WTC11 (cell line): ENCODE results near the gene SLC2A4. TPM values are rescaled to one million over a fixed set of nuclear protein-coding genes. Genes with fewer than 3 reads are reported as not detected.
A peak's percentile ranks its signal among the peaks of the same experiment; 100 is the strongest.

Source experiments
- ARID4B ChIP-seq: sonication (generic); formaldehyde crosslinking; IDR thresholded peaks from 2 replicates; pipeline ENCODE4 v1.8.0; 2023; ENCODE audit warnings: missing genetic modification reagents, mild to moderate bottlenecking, borderline replicate concordance
- CBFB ChIP-seq: sonication (generic); formaldehyde crosslinking; IDR thresholded peaks from 2 replicates; pipeline ENCODE4 v1.8.1; 2022; ENCODE audit warnings: mild to moderate bottlenecking, low read depth, missing genetic modification reagents
- CDX4 ChIP-seq: fragments of 250-450 bp; sonication (Bioruptor Pico); IDR thresholded peaks from 2 replicates; pipeline ENCODE4 v1.9.0; 2021; ENCODE audit warnings: moderate library complexity, mild to moderate bottlenecking, inconsistent platforms, borderline replicate concordance
- E2F4 ChIP-seq: sonication (generic); formaldehyde crosslinking; IDR thresholded peaks from 2 replicates; pipeline ENCODE4 v1.8.1; 2022; ENCODE audit warnings: low read depth, mild to moderate bottlenecking, moderate library complexity, missing genetic modification reagents, borderline replicate concordance
- ELF4 ChIP-seq: sonication (generic); formaldehyde crosslinking; IDR thresholded peaks from 2 replicates; pipeline ENCODE4 v1.8.1; 2022; ENCODE audit warnings: low read depth, mild to moderate bottlenecking, moderate library complexity, missing genetic modification reagents
- FOXP1 ChIP-seq: sonication (generic); formaldehyde crosslinking; IDR thresholded peaks from 2 replicates; pipeline ENCODE4 v1.8.0; 2022; ENCODE audit warnings: missing genetic modification reagents, mild to moderate bottlenecking, moderate library complexity, borderline replicate concordance
- GABPB1 ChIP-seq: sonication (generic); formaldehyde crosslinking; IDR thresholded peaks from 2 replicates; pipeline ENCODE4 v1.8.1; 2023; ENCODE audit warnings: mild to moderate bottlenecking, missing genetic modification reagents
- GRHL2 ChIP-seq: fragments of 250-450 bp; sonication (Bioruptor Pico); IDR thresholded peaks from 2 replicates; pipeline ENCODE4 v1.8.0; 2022; ENCODE audit warnings: mild to moderate bottlenecking, moderate library complexity; ENCODE audit not compliant: insufficient replicate concordance, severe bottlenecking
- HMGA2 ChIP-seq: fragments of 250-450 bp; sonication (Bioruptor Pico); IDR thresholded peaks from 2 replicates; pipeline ENCODE4 v1.4.0; 2021; ENCODE audit warnings: mild to moderate bottlenecking, moderate library complexity
- IRF1 ChIP-seq: sonication (generic); formaldehyde crosslinking; IDR thresholded peaks from 2 replicates; pipeline ENCODE4 v1.8.0; 2023; ENCODE audit warnings: missing genetic modification reagents
- NFE2L1 ChIP-seq: sonication (generic); formaldehyde crosslinking; IDR thresholded peaks from 2 replicates; pipeline ENCODE4 v1.8.1; 2023; ENCODE audit warnings: missing genetic modification reagents
- NR3C1 ChIP-seq: sonication (generic); formaldehyde crosslinking; conservative IDR thresholded peaks from 2 replicates; pipeline ENCODE4 v1.8.1; 2023; ENCODE audit warnings: low read depth, mild to moderate bottlenecking, missing genetic modification reagents
- SMAD3 ChIP-seq: sonication (generic); formaldehyde crosslinking; IDR thresholded peaks from 2 replicates; pipeline ENCODE4 v1.8.0; 2022; ENCODE audit warnings: missing genetic modification reagents, mild to moderate bottlenecking, borderline replicate concordance
- SOX15 ChIP-seq: fragments of 250-450 bp; sonication (Bioruptor Pico); IDR thresholded peaks from 2 replicates; pipeline ENCODE4 v1.9.0; 2021; ENCODE audit warnings: mild to moderate bottlenecking
- SP1 ChIP-seq: sonication (generic); formaldehyde crosslinking; conservative IDR thresholded peaks from 2 replicates; pipeline ENCODE4 v1.8.1; 2022; ENCODE audit warnings: missing genetic modification reagents
- TEAD4 ChIP-seq: sonication (generic); formaldehyde crosslinking; IDR thresholded peaks from 2 replicates; pipeline ENCODE4 v1.8.0; 2022; ENCODE audit warnings: mild to moderate bottlenecking, missing genetic modification reagents
- USF1 ChIP-seq: sonication (generic); formaldehyde crosslinking; IDR thresholded peaks from 2 replicates; pipeline ENCODE4 v1.8.0; 2022; ENCODE audit warnings: mild to moderate bottlenecking, missing genetic modification reagents
- ZMAT4 ChIP-seq: fragments of 250-450 bp; sonication (Bioruptor Pico); IDR thresholded peaks from 2 replicates; pipeline ENCODE4 v1.9.0; 2021; ENCODE audit warnings: mild to moderate bottlenecking
- ZNF232 ChIP-seq: sonication (generic); formaldehyde crosslinking; IDR thresholded peaks from 2 replicates; pipeline ENCODE4 v1.8.0; 2022; ENCODE audit warnings: mild to moderate bottlenecking, missing genetic modification reagents
- ZNF416 ChIP-seq: fragments of 250-450 bp; sonication (Bioruptor Pico); IDR thresholded peaks from 2 replicates; pipeline ENCODE4 v1.9.0; 2021; ENCODE audit warnings: mild to moderate bottlenecking, inconsistent platforms
- ZSCAN18 ChIP-seq: fragments of 250-450 bp; sonication (Bioruptor Pico); IDR thresholded peaks from 2 replicates; pipeline ENCODE4 v2.1.2; 2022; ENCODE audit warnings: mild to moderate bottlenecking, moderate library complexity
- total RNA-seq: library from RNA; stranded (reverse); gene quantifications from 3 replicates; pipeline ENCODE4 v1.2.3, GENCODE V29; 2021
- TF ChIP-seq, protein P1 (sequence below): sonication (generic); formaldehyde crosslinking; IDR thresholded peaks from 2 replicates; pipeline ENCODE4 v1.8.1; 2023; ENCODE audit warnings: mild to moderate bottlenecking, missing genetic modification reagents, moderate library complexity
- TF ChIP-seq, protein P2 (sequence below): sonication (generic); formaldehyde crosslinking; IDR thresholded peaks from 2 replicates; pipeline ENCODE4 v1.8.1; 2022; ENCODE audit warnings: mild to moderate bottlenecking, missing genetic modification reagents, moderate library complexity, borderline replicate concordance
- TF ChIP-seq, protein P3 (sequence below): fragments of 250-450 bp; sonication (Bioruptor Pico); IDR thresholded peaks from 2 replicates; pipeline ENCODE4 v1.8.0; 2021; ENCODE audit warnings: mild to moderate bottlenecking

Gene SLC2A4
- total RNA-seq, 1 experiment from 2014 or later: 6.4 TPM

GRCh38 chr17:7280519-7281073, 922 bp upstream of the SLC2A4 start (continued):
- TF ChIP-seq NR3C1 (CRISPR knock-in tag): no peak
- peak; percentile 59 for TF ChIP-seq SP1 (CRISPR knock-in tag)
- peak; percentile 80; the same call in 1 of the 2 replicates for TF ChIP-seq ARID4B (CRISPR knock-in tag)
- peak; percentile 52; the same call in 1 of the 2 replicates for TF ChIP-seq IRF1 (CRISPR knock-in tag)
- no peak for TF ChIP-seq TEAD4 (CRISPR knock-in tag)
- no peak for TF ChIP-seq ZNF416 (CRISPR knock-in tag)
- no peak for TF ChIP-seq GABPB1 (CRISPR knock-in tag)
- no peak for TF ChIP-seq ZSCAN18 (CRISPR knock-in tag)
- TF ChIP-seq, protein P1, sequence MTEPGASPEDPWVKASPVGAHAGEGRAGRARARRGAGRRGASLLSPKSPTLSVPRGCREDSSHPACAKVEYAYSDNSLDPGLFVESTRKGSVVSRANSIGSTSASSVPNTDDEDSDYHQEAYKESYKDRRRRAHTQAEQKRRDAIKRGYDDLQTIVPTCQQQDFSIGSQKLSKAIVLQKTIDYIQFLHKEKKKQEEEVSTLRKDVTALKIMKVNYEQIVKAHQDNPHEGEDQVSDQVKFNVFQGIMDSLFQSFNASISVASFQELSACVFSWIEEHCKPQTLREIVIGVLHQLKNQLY (CRISPR knock-in tag): no peak
- TF ChIP-seq GRHL2: no peak
- no peak for TF ChIP-seq E2F4
- TF ChIP-seq, protein P2, sequence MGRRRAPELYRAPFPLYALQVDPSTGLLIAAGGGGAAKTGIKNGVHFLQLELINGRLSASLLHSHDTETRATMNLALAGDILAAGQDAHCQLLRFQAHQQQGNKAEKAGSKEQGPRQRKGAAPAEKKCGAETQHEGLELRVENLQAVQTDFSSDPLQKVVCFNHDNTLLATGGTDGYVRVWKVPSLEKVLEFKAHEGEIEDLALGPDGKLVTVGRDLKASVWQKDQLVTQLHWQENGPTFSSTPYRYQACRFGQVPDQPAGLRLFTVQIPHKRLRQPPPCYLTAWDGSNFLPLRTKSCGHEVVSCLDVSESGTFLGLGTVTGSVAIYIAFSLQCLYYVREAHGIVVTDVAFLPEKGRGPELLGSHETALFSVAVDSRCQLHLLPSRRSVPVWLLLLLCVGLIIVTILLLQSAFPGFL (CRISPR knock-in tag): no peak
- TF ChIP-seq ELF4 (CRISPR knock-in tag): no peak
- TF ChIP-seq SOX15: no peak
- peak; percentile 69; the same call in 1 of the 2 replicates for TF ChIP-seq ZNF232
- no peak for TF ChIP-seq CBFB
- no peak for TF ChIP-seq USF1 (CRISPR knock-in tag)
- no peak for TF ChIP-seq HMGA2
- TF ChIP-seq ZMAT4: no peak
- no peak for TF ChIP-seq CDX4 (CRISPR knock-in tag)
- no peak for TF ChIP-seq SMAD3 (CRISPR knock-in tag)
- TF ChIP-seq FOXP1 (CRISPR knock-in tag): peak; percentile 46; the same call in 1 of the 2 replicates
- TF ChIP-seq, protein P3, sequence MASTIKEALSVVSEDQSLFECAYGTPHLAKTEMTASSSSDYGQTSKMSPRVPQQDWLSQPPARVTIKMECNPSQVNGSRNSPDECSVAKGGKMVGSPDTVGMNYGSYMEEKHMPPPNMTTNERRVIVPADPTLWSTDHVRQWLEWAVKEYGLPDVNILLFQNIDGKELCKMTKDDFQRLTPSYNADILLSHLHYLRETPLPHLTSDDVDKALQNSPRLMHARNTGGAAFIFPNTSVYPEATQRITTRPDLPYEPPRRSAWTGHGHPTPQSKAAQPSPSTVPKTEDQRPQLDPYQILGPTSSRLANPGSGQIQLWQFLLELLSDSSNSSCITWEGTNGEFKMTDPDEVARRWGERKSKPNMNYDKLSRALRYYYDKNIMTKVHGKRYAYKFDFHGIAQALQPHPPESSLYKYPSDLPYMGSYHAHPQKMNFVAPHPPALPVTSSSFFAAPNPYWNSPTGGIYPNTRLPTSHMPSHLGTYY (CRISPR knock-in tag): no peak
- TF ChIP-seq NFE2L1 (CRISPR knock-in tag): 0 out of 2 replicates have a peak, but pooled peaks have one; percentile 72
